ENCODE data around the gene LRRC59. TPM values are rescaled to one million over a fixed set of nuclear protein-coding genes. Genes with fewer than 3 reads are reported as not detected.
"Not testable (repeated sequence)": the region's sequence is repeated elsewhere in the genome, so short reads cannot be mapped to it uniquely, and the experiment has no call there.

The LRRC59 gene
- total RNA-seq, 1 donor from 2014 or later = 227 TPM

DNA sequence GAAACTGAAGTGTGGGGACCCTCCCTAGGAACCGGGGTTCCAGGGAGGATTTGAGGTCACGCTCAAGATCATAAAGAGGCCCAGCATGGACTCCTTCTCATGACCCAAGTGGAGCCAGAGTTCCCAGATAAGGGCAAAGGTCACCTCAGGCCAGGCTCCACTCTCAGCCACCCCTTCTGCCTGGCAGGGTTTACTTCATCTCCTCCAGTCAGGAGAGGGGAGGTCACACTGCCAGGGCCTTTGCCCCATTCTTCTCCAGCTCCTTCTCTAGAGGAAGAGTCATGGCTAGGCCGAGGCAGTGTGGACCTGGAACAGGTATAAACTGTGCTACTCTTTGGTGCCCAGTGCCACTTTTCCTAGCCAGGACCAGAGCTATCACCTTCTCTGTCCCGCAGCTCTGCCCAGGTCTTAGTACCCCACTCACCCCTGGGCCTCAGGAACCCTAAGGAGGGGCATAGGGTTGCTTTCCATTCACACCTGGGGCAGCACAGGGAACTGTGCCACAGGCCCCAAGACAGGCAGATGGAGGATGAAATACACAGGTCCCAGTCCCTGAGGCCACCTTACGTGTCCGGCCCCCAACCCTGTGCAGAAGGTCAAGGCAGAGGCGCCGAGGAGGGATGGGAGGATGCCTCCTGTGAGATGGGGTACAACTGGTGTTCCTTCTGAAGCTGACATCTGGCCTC, 27.8 kb upstream of the LRRC59 start:
- DNase-seq (ENCODE audit: low read depth, low spot score) = no peak

DNA sequence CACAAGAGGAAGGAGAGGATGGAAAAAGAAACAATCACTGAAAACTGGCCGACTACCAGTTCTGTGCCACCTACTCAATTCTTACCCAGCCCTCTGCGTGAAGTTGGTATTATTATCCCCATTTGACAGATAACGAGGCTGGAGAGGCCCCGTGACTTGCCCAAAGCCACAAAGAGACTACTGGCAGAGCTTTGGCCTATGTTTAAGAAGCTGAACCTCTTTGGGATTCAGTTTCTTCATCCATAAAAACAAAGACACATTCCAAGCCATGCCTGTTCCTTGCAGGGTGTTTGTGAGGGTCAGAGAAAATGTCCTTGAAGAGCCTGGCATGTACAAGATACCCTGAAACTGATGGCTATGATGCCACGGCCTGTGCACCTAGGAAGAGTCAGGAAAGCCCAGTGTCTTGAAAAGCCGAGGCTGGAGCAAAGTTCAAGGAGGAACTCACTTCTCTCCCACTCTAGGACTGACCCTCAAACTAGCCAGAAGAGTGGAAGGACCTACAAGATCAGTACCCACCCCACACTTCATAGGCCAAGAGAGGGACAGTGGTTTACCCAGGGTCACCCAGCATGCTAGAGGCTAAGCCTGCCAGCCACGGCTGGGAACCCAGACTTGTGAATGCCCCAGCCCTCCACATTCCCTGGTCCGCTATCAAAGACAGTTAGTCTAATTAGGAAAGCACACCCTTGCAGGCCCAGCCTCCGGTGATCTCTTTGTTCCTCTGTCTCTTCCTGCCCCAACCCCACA, 27.1 kb upstream of the LRRC59 start:
- no peak for DNase-seq (ENCODE audit: low read depth, low spot score)

DNA sequence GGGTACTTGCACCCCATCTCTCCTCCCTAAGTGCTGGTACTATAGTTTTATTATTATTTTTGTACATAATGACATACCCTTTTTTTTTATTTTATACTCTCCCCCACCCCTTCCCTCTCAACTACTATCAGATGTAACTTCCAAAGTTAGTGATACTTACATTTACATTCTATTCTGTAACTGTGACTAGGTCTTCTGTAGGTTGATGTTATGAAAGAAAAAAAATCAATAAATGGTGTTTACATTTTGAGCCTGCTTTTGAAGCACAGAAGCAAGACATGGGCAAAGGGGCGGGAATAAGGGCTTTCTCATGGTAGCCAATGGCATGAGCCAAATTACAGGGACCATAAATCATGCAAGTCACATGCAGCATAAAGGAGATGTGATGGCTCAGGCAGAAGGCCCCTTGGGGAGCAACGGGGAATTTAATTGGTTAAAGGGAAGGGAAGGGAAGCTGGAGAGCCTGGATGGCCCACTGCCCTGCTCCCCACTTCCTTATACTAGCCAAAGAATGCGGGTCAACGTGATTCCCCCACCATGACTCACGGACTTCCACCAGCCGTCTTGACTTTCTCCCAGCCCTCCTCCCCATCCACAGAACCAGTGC, 26.3 kb upstream of the LRRC59 start:
- peak; percentile 45 for DNase-seq (ENCODE audit: low read depth, low spot score)

- no peak for DNase-seq (ENCODE audit: low read depth, low spot score)
Measured at GRCh38 chr17:50422738-50423137, 25.4 kb upstream of the LRRC59 start.

GRCh38 chr17:50421308-50422051, 24.2 kb upstream of the LRRC59 start:
- DNase-seq (ENCODE audit: low read depth, low spot score) = no peak

GRCh38 chr17:50420419-50421112, 23.2 kb upstream of the LRRC59 start:
- no peak for DNase-seq (ENCODE audit: low read depth, low spot score)

GRCh38 chr17:50419577-50419976, 22.3 kb upstream of the LRRC59 start:
- not testable (repeated sequence) for DNase-seq (ENCODE audit: low read depth, low spot score)

DNA sequence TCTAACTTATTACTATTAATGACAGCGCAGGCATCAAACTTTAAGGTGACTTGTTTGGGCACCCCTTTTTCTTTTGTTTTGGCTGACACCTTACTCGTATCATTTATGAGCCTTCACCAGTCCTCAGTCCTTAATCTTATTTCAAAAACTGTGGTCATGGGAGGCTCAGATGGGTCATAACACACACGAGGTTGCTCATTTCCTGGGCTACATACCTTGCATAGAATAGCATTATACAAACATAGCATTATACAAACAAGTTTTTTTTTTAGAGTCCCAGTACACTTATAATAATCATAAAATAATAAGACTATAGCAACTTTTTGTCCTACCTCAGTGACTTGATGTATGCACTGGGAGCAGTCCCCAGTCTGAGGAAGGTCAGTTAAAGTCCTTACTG, 17.5 kb upstream of the LRRC59 start:
- DNase-seq (ENCODE audit: low read depth, low spot score) = no peak

GRCh38 chr17:50412188-50412732, 14.9 kb upstream of the LRRC59 start:
- DNase-seq (ENCODE audit: low read depth, low spot score) = no peak

DNA sequence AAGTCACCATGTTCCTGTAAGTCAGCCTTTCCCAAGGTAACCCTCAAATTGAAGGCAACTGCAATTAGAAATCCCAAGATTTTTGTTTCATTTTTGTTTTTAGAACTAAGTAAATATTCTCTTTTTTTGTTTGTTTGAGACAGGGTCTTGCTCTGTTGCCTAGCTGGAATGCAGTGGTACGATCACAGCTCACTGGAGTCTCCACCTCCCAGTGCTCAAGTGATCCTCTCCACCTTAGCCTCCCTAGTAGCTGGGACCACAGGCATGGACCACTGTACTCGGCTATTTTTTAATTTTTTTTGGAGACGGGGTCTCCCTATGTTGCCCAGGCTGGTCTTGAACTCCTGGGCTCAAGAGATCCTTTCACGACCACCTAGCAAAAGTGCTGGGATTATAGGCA, 10.6 kb upstream of the LRRC59 start:
- no peak for DNase-seq (ENCODE audit: low read depth, low spot score)

- DNase-seq (ENCODE audit: low read depth, low spot score) = no peak
Measured at GRCh38 chr17:50406578-50406977, 9.3 kb upstream of the LRRC59 start.

GRCh38 chr17:50405351-50405750, 8.0 kb upstream of the LRRC59 start:
- not testable (repeated sequence) for DNase-seq (ENCODE audit: low read depth, low spot score)

GRCh38 chr17:50399591-50399990, 2.3 kb upstream of the LRRC59 start:
- DNase-seq (ENCODE audit: low read depth, low spot score) = not testable (repeated sequence)

- not testable (repeated sequence) for DNase-seq (ENCODE audit: low read depth, low spot score)
Measured at GRCh38 chr17:50398672-50399071, 1.3 kb upstream of the LRRC59 start.

- no peak for DNase-seq (ENCODE audit: low read depth, low spot score)
Measured at GRCh38 chr17:50397919-50398285, 579 bp upstream of the LRRC59 start.

DNA sequence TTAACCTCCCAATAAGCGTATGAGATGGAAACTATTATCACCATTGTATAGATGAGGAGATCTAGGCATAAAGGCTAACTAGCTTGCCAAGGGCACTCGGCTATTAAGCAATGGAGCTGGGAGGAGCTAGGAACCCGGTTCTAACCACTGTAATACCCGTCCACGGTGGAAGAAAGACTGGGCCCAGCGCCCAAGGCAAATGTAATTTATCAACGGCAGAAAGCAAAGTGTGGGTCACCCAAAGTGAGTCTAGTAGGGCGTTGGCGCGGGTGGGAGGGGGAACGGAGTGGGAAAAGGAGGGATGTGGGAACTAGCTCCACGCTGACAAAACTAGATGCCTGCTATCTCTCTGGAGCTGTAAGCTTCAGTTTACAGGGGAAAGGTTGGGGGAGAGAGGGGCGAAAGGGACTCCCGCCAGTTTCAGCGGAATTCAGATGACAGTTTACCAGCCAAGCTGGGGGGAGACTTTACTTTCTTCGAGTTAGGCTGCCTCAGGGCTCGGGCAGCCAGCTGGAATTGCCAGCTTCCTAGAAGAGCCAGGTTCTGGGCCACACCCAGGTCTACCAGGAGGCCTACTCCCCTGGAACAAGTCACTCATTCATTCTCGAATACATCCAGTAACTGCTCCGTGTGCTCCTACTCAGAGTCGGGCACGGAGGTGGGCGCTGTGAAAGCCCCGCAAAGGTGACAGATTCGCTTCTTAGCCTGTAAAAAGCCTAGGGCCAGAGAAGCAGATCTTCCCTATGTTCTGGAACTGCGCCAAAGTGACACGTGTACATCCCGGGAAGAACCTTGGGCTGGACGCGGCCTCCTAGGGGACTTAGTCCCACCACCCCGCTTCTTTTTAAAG, 837 bp downstream of the LRRC59 start:
- no peak for DNase-seq (ENCODE audit: low read depth, low spot score)

GRCh38 chr17:50394711-50395110, 2.6 kb downstream of the LRRC59 start:
- no peak for DNase-seq (ENCODE audit: low read depth, low spot score)

DNA sequence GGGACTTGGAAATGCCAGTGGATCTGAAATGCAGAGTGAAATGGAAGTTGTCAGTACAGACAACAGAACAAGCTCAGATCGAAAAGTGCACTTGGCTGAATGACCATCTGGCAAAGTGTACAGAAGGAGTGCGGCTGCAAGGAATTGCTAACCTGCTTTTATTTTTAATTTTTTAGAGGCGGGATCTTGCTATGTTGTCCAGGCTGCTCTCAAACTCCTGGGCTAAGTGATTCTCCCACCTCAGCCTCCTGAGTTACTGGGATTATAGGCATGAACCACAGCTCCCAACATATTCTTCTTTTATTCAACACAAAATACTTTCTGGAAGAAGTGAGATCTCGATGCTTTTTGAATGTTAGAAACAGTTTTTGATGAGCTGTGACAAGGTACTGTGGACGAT, 3.6 kb downstream of the LRRC59 start:
- DNase-seq (ENCODE audit: low read depth, low spot score) = no peak

GRCh38 chr17:50392621-50393020, 4.7 kb downstream of the LRRC59 start:
- no peak for DNase-seq (ENCODE audit: low read depth, low spot score)

DNA sequence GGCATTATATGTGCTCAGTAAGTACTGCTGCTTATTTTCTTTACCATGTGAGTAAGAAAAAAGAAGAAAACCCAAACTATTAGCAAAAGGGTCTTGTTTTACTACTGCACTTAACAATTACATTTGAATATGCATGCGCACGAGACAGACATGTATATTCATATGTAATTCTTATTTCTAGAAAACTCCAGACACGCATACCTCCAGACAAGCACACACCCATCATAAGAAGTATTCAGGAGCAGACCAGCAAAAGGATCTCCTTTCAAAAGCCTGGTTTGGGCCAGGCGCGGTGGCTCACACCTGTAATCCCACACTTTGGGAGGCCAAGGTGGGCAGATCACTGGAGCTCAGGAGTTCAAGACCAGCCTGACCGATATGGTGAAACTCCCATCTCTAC, 7.8 kb downstream of the LRRC59 start:
- no peak for DNase-seq (ENCODE audit: low read depth, low spot score)
